HG02970 (cell line): ENCODE data around the gene ADGRD2.
"Not testable (repeated sequence)": the region's sequence is repeated elsewhere in the genome, so short reads cannot be mapped to it uniquely, and the experiment has no call there.

ENCODE experiments used
- ATAC-seq: cut with Tn5 transposase; IDR thresholded peaks from one replicate; pipeline ENCODE4 v1.9.1; 2021; ENCODE audit warnings: mild to moderate bottlenecking, moderate library complexity, moderate number of reproducible peaks; ENCODE audit not compliant: unreplicated experiment, low FRiP score

The ADGRD2 gene, protein sequence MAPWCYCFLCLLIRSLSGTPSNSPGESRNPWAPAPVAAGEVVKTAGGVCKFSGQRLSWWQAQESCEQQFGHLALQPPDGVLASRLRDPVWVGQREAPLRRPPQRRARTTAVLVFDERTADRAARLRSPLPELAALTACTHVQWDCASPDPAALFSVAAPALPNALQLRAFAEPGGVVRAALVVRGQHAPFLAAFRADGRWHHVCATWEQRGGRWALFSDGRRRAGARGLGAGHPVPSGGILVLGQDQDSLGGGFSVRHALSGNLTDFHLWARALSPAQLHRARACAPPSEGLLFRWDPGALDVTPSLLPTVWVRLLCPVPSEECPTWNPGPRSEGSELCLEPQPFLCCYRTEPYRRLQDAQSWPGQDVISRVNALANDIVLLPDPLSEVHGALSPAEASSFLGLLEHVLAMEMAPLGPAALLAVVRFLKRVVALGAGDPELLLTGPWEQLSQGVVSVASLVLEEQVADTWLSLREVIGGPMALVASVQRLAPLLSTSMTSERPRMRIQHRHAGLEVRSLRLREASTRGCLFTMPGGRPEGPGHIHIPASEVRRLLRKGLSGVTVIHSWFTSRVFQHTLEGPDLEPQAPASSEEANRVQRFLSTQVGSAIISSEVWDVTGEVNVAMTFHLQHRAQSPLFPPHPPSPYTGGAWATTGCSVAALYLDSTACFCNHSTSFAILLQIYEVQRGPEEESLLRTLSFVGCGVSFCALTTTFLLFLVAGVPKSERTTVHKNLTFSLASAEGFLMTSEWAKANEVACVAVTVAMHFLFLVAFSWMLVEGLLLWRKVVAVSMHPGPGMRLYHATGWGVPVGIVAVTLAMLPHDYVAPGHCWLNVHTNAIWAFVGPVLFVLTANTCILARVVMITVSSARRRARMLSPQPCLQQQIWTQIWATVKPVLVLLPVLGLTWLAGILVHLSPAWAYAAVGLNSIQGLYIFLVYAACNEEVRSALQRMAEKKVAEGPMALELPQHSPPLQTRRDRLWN

DNA sequence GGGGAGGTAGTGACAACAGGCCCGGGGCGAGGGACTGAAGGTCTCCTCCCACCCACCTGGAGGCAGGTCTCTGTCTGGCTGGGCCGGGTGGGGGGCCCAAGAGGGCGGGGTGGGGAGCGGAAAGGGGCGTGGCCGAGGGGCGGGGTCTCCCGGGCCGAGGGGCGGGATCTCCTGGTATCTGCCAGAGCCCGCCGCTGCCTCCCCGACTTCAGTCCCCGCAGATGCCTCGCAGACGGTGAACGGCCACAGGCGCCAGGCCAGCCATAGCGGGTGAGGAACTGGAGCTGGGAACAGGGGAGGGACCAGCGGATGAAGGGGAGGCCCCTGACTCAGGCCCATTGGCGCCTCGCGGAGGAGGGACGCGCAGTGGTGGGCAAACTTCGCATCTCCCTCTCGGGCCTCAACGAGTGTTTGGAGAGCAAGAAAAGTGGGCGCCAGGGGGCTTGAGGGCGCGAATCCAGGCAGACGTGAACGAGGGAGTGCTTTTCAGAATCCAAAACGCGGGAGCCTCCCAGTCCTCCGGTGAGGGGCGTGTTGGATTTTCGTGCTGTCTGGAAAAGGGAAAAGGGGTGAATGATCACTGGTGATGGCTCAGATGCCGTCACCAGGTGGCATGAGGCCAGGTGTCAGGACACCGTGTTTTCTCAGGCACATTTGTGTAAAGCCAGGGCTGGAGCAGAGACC is at the start of gene ADGRD2:
ADGRD2 (plus strand) TSS at position 211 of the 684 bp plus-strand sequence. CDS start 1,216 bp downstream, outside the sequence.
- ATAC-seq: no peak

DNA sequence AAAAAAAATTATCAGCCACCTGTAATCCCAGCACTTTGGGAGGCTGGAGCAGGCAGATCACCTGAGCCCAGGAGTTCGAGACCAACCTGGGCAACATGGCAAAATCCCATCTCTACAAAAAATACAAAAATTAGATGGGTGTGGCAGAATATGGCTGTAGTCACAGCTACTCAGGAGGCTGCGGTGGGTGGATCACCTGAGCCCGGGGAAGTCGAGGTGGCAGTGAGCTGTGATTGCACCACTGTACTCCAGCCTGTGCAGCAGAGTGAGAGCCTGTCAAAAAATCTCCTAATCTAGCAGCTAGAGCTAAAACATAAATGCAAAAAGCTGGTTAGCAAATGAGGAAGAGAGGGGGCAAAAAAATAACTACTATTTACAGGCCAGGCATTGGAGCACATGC is 47.0 kb upstream of the ADGRD2 start:
- no peak for ATAC-seq

- ATAC-seq: no peak
These were observed 40.8 kb upstream of the ADGRD2 start for GRCh38 chr9:124409410-124409809.

- ATAC-seq: no peak
These were observed 39.8 kb upstream of the ADGRD2 start for GRCh38 chr9:124410321-124410913.

DNA sequence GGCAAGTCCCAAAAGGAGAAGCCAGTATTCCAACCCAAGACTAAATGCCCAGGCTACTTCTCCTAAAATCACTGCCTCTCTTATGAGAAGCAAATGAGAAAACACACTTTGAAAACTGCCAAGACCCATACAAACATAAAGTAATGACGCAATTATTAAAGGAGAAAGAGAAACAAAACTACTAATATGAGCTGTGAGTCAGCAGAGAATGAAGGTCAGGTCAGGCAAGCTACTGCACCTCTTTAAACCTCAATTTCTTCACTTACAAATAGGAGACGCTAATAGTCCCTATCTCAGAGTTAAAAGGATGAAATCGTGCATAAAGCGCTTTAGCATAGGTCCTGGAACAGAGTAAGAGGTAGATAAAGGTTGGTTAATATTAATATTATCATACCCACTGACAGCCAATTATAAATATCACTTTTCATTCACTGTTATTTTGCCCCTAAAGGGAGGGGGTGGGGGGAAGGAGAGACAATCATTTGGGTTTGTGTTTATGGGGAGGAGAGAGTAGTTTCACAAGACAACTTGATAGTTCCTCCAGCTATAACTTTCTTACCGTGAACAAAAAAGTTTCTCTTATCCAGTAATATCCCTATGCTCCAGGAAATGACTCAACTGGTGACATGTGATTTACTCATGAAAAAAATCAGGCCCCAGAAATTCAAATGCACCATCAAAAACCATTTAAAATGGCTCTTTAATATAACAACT is 38.6 kb upstream of the ADGRD2 start:
- no peak for ATAC-seq

DNA sequence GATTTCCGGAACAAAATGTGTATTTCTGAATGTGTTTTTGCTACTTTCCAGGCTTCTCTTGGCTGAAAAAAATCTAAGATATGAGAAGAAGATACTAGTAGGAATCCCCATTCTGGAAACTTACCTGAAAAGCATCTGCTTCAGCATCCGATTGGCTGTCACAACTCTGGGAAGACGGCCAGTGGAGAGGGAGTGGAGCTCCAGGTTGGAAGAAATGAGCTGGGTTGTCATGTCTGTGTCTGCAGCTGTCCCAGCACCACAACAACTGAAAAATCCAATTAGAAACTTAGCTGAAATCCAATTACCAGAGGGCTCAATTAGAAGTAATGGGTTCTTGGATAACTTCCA is 38.0 kb upstream of the ADGRD2 start:
- no peak for ATAC-seq

GRCh38 chr9:124414612-124415011 is 35.6 kb upstream of the ADGRD2 start:
- no peak for ATAC-seq

- peak; percentile 83 for ATAC-seq
These were observed 35.0 kb upstream of the ADGRD2 start, which contains the start of gene PSMB7 for GRCh38 chr9:124415102-124415851. TSS of gene PSMB7 (minus strand) at chr9:124415442. CDS start at chr9:124415425, 17 bp downstream.

- no peak for ATAC-seq
These were observed 34.3 kb upstream of the ADGRD2 start for GRCh38 chr9:124415852-124416484.

DNA sequence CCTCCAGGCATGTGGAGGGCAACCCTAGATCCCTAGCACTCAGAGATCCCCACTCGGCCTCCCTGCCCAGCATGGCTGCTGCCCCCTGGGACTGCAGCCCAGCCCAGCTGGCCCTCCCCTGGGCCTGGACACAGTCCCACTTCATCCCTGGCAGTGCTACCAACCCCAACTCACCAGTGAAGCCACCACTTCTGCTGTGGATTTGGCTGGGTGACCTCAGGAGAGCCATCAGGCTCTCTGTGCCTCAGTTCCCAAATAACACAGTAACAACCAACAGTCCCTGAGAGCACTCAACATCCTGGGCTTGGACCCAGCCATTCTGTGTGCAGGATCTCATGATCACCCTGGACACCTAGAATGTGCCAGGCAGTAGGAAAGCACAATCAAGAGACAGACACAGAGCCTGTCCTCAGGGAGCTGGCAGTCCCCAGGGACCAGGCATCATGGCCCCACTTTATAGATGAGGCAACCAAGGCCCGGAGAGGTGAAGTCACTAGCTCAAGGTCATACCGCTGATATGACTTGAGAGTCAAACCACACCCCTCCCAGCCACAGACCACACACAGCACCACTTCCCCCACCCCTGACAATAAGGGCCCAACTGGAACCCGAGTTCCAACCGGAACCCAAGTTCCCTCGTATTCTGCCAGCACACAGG is 30.3 kb upstream of the ADGRD2 start:
- no peak for ATAC-seq

- no peak for ATAC-seq
These were observed 29.2 kb upstream of the ADGRD2 start for GRCh38 chr9:124420991-124421543.

DNA sequence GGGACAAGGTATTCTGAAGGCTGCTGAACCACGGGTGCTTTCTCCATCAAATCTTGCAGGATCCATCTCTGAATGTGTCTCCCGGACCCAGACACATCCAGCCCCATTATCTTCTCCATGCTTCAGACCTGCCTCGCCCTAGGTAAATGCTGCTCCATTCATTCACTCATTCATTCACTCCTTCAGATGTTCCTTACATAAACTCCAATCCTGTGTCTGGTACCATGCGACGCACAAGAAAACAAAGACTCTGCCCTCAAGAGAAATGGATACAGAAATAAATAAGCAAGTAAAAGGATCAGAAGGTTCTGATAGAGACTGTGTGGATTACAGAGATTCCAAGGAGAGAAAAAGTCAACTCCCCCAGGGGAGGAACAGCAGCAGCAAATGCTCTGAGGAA is 27.1 kb upstream of the ADGRD2 start:
- no peak for ATAC-seq

DNA sequence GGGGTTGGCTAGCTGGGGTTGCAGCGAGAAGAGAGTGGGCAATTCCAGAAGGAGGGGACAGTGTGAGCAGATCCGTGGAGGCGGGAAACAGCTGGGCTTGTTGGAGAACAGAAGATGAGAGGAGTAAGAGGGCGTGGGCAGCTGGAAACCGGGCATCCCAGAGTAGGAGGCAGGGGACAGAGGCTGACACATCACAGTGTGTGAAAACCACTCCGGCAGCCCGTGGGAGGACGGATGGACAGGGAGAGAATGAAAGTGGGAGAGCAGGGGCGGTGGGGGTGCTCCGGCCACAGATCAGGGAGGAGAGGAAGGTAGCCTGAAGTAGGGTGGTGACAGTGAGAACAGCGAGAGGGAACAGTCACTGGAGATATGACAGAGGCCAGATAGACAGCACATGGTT is 26.7 kb upstream of the ADGRD2 start:
- no peak for ATAC-seq

DNA sequence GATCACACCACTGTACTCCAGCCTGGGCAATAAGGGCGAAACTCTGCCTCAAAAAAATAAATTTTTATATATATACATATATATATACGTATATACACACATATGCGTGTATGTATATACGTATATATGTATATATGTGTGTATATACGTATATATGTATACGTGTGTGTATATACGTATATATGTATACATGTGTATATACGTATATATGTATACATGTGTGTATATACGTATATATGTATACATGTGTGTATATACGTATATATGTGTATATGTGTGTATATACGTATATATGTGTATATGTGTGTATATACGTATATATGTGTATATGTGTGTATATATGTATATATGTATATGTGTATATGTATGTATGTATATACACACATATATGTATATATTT is 24.5 kb upstream of the ADGRD2 start:
- ATAC-seq: not testable (repeated sequence)

GRCh38 chr9:124426361-124426760 is 23.9 kb upstream of the ADGRD2 start:
- ATAC-seq: no peak

DNA sequence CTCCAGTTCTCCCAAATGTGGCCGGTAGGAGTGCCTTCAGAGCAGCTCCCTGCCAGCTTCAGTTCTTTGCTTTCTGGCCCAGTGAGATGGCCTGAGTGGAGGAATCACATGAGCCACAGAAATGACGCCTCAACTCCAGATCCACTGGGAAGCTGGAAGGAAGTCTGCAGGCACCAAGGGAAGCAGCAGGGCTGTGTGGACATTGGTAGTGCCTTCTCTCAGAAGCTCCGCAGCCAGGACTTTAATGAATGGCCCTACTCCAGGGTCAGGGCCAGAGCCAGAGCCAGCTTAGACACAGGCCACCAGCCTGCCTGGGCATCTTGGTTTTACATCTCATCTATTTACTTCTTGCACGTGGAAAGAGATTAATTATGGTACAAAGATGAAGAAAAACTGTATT is 23.0 kb upstream of the ADGRD2 start:
- ATAC-seq: no peak

GRCh38 chr9:124428751-124429529 is 21.3 kb upstream of the ADGRD2 start:
- ATAC-seq: no peak
